Measurements from ENCODE around the gene SPOCK2.

Gene SPOCK2

GRCh38 chr10:72024596-72024995 lies 63.8 kb downstream of the SPOCK2 start:
- no peak overlapping the region for H3K27ac ChIP-seq
- TF ChIP-seq ZFX (IDR thresholded peaks at IDR 0.05) = no peak
- TF ChIP-seq, protein P1, sequence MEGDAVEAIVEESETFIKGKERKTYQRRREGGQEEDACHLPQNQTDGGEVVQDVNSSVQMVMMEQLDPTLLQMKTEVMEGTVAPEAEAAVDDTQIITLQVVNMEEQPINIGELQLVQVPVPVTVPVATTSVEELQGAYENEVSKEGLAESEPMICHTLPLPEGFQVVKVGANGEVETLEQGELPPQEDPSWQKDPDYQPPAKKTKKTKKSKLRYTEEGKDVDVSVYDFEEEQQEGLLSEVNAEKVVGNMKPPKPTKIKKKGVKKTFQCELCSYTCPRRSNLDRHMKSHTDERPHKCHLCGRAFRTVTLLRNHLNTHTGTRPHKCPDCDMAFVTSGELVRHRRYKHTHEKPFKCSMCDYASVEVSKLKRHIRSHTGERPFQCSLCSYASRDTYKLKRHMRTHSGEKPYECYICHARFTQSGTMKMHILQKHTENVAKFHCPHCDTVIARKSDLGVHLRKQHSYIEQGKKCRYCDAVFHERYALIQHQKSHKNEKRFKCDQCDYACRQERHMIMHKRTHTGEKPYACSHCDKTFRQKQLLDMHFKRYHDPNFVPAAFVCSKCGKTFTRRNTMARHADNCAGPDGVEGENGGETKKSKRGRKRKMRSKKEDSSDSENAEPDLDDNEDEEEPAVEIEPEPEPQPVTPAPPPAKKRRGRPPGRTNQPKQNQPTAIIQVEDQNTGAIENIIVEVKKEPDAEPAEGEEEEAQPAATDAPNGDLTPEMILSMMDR (conservative IDR thresholded peaks at IDR 0.05) = no peak

GRCh38 chr10:72022228-72022627 lies 66.1 kb downstream of the SPOCK2 start:
- TF ChIP-seq, protein P1 (conservative IDR thresholded peaks at IDR 0.05) = no peak
- TF ChIP-seq ZFX (IDR thresholded peaks at IDR 0.05) = no peak
- H3K27ac ChIP-seq = no peak overlapping the region

GRCh38 chr10:72020914-72021809 lies 67.2 kb downstream of the SPOCK2 start:
- TF ChIP-seq, protein P1 (conservative IDR thresholded peaks at IDR 0.05) = no peak
- no peak for TF ChIP-seq ZFX (IDR thresholded peaks at IDR 0.05)
- no peak overlapping the region for H3K27ac ChIP-seq

- no peak overlapping the region for H3K27ac ChIP-seq
- no peak for TF ChIP-seq ZFX (IDR thresholded peaks at IDR 0.05)
- TF ChIP-seq, protein P1 (conservative IDR thresholded peaks at IDR 0.05) = no peak
These were observed 69.1 kb downstream of the SPOCK2 start for GRCh38 chr10:72019085-72019876.

DNA sequence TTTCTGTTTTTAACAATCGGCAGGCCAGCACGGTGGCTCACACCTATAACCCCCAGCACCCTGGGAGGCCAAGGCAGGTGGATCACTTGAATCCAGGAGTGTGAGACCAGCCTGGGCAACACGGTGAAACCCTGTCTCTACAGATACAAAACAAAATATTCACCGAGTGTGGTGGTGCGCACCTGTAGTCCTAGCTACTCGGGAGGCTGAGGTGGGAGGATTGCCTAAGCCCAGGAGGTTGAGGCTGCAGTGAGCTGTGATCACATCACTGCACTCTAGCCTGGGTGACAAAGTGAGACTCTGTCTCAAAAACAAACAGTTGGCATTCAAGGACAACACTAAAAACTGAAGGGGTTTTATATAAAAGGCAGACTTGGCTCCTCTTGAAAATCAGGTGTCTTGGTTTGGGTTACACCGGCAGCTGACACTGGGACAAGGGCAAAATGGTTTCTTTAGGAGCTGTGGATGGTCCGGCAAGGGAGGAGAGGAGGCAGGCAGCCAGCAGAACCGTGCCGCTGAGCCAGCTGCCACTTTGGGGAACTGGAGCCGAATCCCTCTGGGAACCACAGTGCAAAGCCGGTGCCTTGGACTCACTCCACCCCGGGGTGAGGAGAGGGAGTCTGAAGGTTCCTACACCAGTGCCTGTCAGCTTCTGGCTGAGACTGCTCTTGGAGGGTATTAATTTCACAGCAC lies 71.6 kb downstream of the SPOCK2 start:
- TF ChIP-seq ZFX (IDR thresholded peaks at IDR 0.05) = no peak
- TF ChIP-seq, protein P1 (conservative IDR thresholded peaks at IDR 0.05) = no peak
- H3K27ac ChIP-seq = no peak overlapping the region

DNA sequence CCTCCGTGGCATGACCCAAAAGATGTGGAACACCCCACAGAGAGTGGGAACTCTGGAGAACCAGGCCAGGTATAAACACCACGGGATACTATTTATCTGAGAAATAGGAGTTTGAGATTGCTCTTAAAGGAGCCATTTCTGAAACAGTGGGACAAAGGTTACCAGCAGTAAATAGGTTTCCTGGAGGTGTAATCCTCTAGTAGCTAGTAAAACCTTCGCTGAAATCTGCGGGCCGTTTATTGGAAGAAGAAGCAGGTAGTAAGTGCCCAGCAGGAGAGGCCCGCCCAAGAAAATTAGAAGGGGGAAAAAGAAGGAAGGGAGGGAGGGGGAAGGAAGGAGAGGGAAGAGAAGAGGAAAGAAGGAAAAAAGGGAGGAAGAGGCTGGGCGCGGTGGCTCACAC lies 72.5 kb downstream of the SPOCK2 start:
- TF ChIP-seq ZFX (IDR thresholded peaks at IDR 0.05) = no peak
- TF ChIP-seq, protein P1 (conservative IDR thresholded peaks at IDR 0.05) = no peak
- H3K27ac ChIP-seq = no peak overlapping the region
